Measurements from ENCODE around the gene ANKH.
"Not testable (repeated sequence)": the region's sequence is repeated elsewhere in the genome, so short reads cannot be mapped to it uniquely, and the experiment has no call there.

Gene ANKH

GRCh38 chr5:14884062-14884612 lies 12.6 kb upstream of the ANKH start:
- Histone ChIP-seq H3K36me3 (ENCODE audit: control insufficient read depth, insufficient read depth, low read length) (no peaks in the 10 kb centered on the region), H3K4me1 (ENCODE audit: control insufficient read depth, insufficient read depth, low read length) (no peaks in the 10 kb centered on the region), H3K9me3 (ENCODE audit: control insufficient read depth, insufficient read depth, low read length) (no peaks in the 10 kb centered on the region), H3K27ac (ENCODE audit: low read length) (no peak overlapping the region), H3K4me3 (ENCODE audit: low read length) (no peak overlapping the region), H3K27me3 (ENCODE audit: control insufficient read depth, insufficient read depth, low read length) (no peaks in the 10 kb centered on the region)
- WGBS (ENCODE audit: insufficient coverage, insufficient read length): no CpG with 5 or more reads among the region's 4 CpGs
- no peak for DNase-seq (ENCODE audit: low read depth, low spot score)

GRCh38 chr5:14882658-14883580 lies 11.3 kb upstream of the ANKH start:
- no peak overlapping the region for H3K27ac ChIP-seq (ENCODE audit: low read length)
- no peaks in the 10 kb centered on the region for H3K27me3 ChIP-seq (ENCODE audit: control insufficient read depth, insufficient read depth, low read length)
- no peaks in the 10 kb centered on the region for H3K9me3 ChIP-seq (ENCODE audit: control insufficient read depth, insufficient read depth, low read length)
- no peak overlapping the region for H3K4me3 ChIP-seq (ENCODE audit: low read length)
- no peaks in the 10 kb centered on the region for H3K4me1 ChIP-seq (ENCODE audit: control insufficient read depth, insufficient read depth, low read length)
- WGBS (ENCODE audit: insufficient coverage, insufficient read length): no CpG with 5 or more reads among the region's 10 CpGs
- no peak for DNase-seq (ENCODE audit: low read depth, low spot score)
- no peaks in the 10 kb centered on the region for H3K36me3 ChIP-seq (ENCODE audit: control insufficient read depth, insufficient read depth, low read length)

- no peaks in the 10 kb centered on the region for H3K9me3 ChIP-seq (ENCODE audit: control insufficient read depth, insufficient read depth, low read length)
- no peaks in the 10 kb centered on the region for H3K4me1 ChIP-seq (ENCODE audit: control insufficient read depth, insufficient read depth, low read length)
- DNase-seq (ENCODE audit: low read depth, low spot score): no peak
- H3K36me3 ChIP-seq (ENCODE audit: control insufficient read depth, insufficient read depth, low read length): no peaks in the 10 kb centered on the region
- no peak overlapping the region for H3K4me3 ChIP-seq (ENCODE audit: low read length)
- H3K27ac ChIP-seq (ENCODE audit: low read length): no peak overlapping the region
- WGBS (ENCODE audit: insufficient coverage, insufficient read length): no CpG with 5 or more reads among the region's 9 CpGs
- no peaks in the 10 kb centered on the region for H3K27me3 ChIP-seq (ENCODE audit: control insufficient read depth, insufficient read depth, low read length)
Observed at GRCh38 chr5:14881826-14882225, 10.2 kb upstream of the ANKH start.

GRCh38 chr5:14880688-14881087 lies 9.1 kb upstream of the ANKH start:
- no peak overlapping the region for H3K27ac ChIP-seq (ENCODE audit: low read length)
- WGBS (ENCODE audit: insufficient coverage, insufficient read length): no CpG with 5 or more reads among the region's 1 CpG
- no peak for DNase-seq (ENCODE audit: low read depth, low spot score)
- H3K9me3 ChIP-seq (ENCODE audit: control insufficient read depth, insufficient read depth, low read length): no peaks in the 10 kb centered on the region
- H3K27me3 ChIP-seq (ENCODE audit: control insufficient read depth, insufficient read depth, low read length): no peaks in the 10 kb centered on the region
- no peak overlapping the region for H3K4me3 ChIP-seq (ENCODE audit: low read length)
- no peaks in the 10 kb centered on the region for H3K4me1 ChIP-seq (ENCODE audit: control insufficient read depth, insufficient read depth, low read length)
- H3K36me3 ChIP-seq (ENCODE audit: control insufficient read depth, insufficient read depth, low read length): no peaks in the 10 kb centered on the region

GRCh38 chr5:14879937-14880589 lies 8.5 kb upstream of the ANKH start:
- no CpG with 5 or more reads among the region's 6 CpGs for WGBS (ENCODE audit: insufficient coverage, insufficient read length)
- H3K4me3 ChIP-seq (ENCODE audit: low read length): no peak overlapping the region
- DNase-seq (ENCODE audit: low read depth, low spot score): no peak
- no peaks in the 10 kb centered on the region for H3K4me1 ChIP-seq (ENCODE audit: control insufficient read depth, insufficient read depth, low read length)
- no peak overlapping the region for H3K27ac ChIP-seq (ENCODE audit: low read length)
- H3K27me3 ChIP-seq (ENCODE audit: control insufficient read depth, insufficient read depth, low read length): no peaks in the 10 kb centered on the region
- H3K9me3 ChIP-seq (ENCODE audit: control insufficient read depth, insufficient read depth, low read length): no peaks in the 10 kb centered on the region
- H3K36me3 ChIP-seq (ENCODE audit: control insufficient read depth, insufficient read depth, low read length): no peaks in the 10 kb centered on the region

DNA sequence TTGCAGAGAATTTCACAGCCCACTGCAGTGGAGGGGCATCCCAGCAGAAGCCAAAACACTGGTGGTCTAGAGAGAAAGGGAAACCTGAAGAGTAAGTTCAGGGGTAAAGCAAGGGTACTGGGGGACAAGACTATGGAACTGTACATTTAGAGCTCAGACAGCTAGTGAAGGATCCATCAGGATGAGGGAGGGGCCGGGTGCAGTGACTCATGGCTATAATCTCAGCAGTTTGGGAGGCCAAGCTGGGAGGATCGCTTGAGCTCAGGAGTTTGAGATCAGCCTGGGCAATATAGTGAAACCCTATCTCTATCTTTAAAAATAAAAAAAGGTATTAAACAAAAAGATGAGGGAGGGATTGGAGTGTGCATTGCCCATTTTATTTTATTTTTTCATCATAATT lies 7.8 kb upstream of the ANKH start:
- Histone ChIP-seq H3K4me1 (ENCODE audit: control insufficient read depth, insufficient read depth, low read length) (no peaks in the 10 kb centered on the region), H3K27ac (ENCODE audit: low read length) (no peak overlapping the region), H3K9me3 (ENCODE audit: control insufficient read depth, insufficient read depth, low read length) (no peaks in the 10 kb centered on the region), H3K27me3 (ENCODE audit: control insufficient read depth, insufficient read depth, low read length) (no peaks in the 10 kb centered on the region), H3K36me3 (ENCODE audit: control insufficient read depth, insufficient read depth, low read length) (no peaks in the 10 kb centered on the region), H3K4me3 (ENCODE audit: low read length) (no peak overlapping the region)
- no CpG with 5 or more reads among the region's 2 CpGs for WGBS (ENCODE audit: insufficient coverage, insufficient read length)
- DNase-seq (ENCODE audit: low read depth, low spot score): no peak

DNA sequence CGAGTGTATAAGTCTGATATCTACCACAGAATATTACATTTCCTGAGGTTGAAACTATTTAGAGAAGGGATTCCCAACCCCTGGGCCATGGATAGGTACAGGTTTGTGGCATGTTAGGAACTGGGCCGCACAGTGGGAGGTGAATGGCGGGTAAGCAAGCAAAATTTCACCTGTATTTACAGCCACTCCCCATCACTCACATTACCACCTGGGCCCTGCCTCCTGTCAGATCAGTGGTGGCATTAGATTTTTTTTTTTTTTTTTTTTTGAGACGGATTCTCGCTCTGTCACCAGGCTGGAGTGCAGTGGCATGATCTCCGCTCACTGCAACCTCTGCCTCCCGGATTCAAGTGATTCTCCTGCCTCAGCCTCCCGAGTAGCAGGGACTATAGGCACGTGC lies 6.6 kb upstream of the ANKH start:
- H3K4me1 ChIP-seq (ENCODE audit: control insufficient read depth, insufficient read depth, low read length); H3K27ac ChIP-seq (ENCODE audit: low read length); H3K9me3 ChIP-seq (ENCODE audit: control insufficient read depth, insufficient read depth, low read length); DNase-seq (ENCODE audit: low read depth, low spot score); H3K36me3 ChIP-seq (ENCODE audit: control insufficient read depth, insufficient read depth, low read length); H3K4me3 ChIP-seq (ENCODE audit: low read length); H3K27me3 ChIP-seq (ENCODE audit: control insufficient read depth, insufficient read depth, low read length): not testable (repeated sequence)
- WGBS (ENCODE audit: insufficient coverage, insufficient read length): no CpG with 5 or more reads among the region's 9 CpGs

DNA sequence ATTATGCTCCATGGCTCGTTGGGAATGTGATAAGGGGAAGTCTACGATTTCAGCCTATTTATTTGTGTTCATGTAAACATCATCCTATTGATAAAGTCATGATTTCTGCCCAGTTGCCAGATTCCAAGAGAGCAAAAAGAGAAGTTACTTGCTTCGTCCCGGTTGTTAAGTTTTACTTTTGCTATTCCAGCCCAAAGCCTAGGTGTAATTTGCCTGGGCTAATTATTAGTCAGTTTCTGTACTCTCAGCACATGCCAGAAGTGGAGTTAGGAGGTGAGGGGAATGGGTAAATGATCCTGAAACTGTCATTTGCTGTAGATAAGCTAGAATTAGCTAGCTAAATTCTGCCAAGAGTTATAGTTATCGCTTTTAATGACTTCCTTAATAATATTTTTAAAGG lies 4.5 kb upstream of the ANKH start:
- Histone ChIP-seq H3K27ac (ENCODE audit: low read length) (no peak overlapping the region), H3K4me3 (ENCODE audit: low read length) (no peak overlapping the region), H3K27me3 (ENCODE audit: control insufficient read depth, insufficient read depth, low read length) (no peaks in the 10 kb centered on the region; the same call in 1 of the 2 replicates), H3K9me3 (ENCODE audit: control insufficient read depth, insufficient read depth, low read length) (no peaks in the 10 kb centered on the region), H3K4me1 (ENCODE audit: control insufficient read depth, insufficient read depth, low read length) (no peaks in the 10 kb centered on the region), H3K36me3 (ENCODE audit: control insufficient read depth, insufficient read depth, low read length) (no peaks in the 10 kb centered on the region)
- no peak for DNase-seq (ENCODE audit: low read depth, low spot score)
- no CpG with 5 or more reads among the region's 5 CpGs for WGBS (ENCODE audit: insufficient coverage, insufficient read length)

DNA sequence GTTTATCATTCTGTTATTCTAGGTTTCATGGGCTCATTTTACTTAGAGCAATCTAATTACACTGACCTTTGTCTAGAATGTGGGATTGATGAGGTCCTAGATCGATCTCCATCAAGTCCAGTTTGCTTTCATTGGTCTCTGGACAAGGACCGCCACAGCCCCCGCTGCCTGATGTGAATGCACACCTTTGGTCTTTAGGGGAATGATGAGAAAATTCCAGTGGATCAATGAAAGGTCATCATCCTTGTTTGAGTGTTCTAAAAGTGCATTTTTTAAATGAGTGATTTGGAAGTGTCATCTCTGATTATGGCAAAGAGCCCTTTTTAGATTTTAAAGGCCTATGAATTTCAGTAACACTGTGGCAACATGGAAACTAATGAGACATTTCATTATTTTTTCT lies 2.2 kb upstream of the ANKH start:
- Histone ChIP-seq H3K4me1 (ENCODE audit: control insufficient read depth, insufficient read depth, low read length) (0 out of 2 replicates have a peak, but pooled peaks cover 2% of the 10 kb centered on the region), H3K27ac (ENCODE audit: low read length) (no peak overlapping the region), H3K27me3 (ENCODE audit: control insufficient read depth, insufficient read depth, low read length) (peaks cover 2% of the 10 kb centered on the region; the same call in 1 of the 2 replicates), H3K4me3 (ENCODE audit: low read length) (no peak overlapping the region), H3K36me3 (ENCODE audit: control insufficient read depth, insufficient read depth, low read length) (no peaks in the 10 kb centered on the region), H3K9me3 (ENCODE audit: control insufficient read depth, insufficient read depth, low read length) (no peaks in the 10 kb centered on the region)
- DNase-seq (ENCODE audit: low read depth, low spot score): no peak
- no CpG with 5 or more reads among the region's 3 CpGs for WGBS (ENCODE audit: insufficient coverage, insufficient read length)

- no peak for DNase-seq (ENCODE audit: low read depth, low spot score)
- Histone ChIP-seq H3K27me3 (ENCODE audit: control insufficient read depth, insufficient read depth, low read length) (peaks cover 2% of the 10 kb centered on the region; the same call in 1 of the 2 replicates), H3K36me3 (ENCODE audit: control insufficient read depth, insufficient read depth, low read length) (no peaks in the 10 kb centered on the region), H3K4me3 (ENCODE audit: low read length) (no peak overlapping the region), H3K9me3 (ENCODE audit: control insufficient read depth, insufficient read depth, low read length) (no peaks in the 10 kb centered on the region), H3K27ac (ENCODE audit: low read length) (no peak overlapping the region), H3K4me1 (ENCODE audit: control insufficient read depth, insufficient read depth, low read length) (0 out of 2 replicates have a peak, but pooled peaks cover 2% of the 10 kb centered on the region)
- no CpG with 5 or more reads among the region's 9 CpGs for WGBS (ENCODE audit: insufficient coverage, insufficient read length)
Observed at GRCh38 chr5:14873093-14873492, 1.5 kb upstream of the ANKH start.

All from iPS DF 6.9 (cell line).